Measurements from ENCODE around the gene CCDC91.

CCDC91 gene

GRCh38 chr12:28506271-28506670, 316.0 kb downstream of the CCDC91 start:
- DNase-seq (ENCODE audit: low read depth), result no peak
- no peak overlapping the region for H3K4me3 ChIP-seq (replicated peaks; ENCODE audit: low read depth, low read length)
- TF ChIP-seq CTCF (IDR thresholded peaks at IDR 0.05; ENCODE audit: low read length, missing control alignments), result no peak

- DNase-seq (ENCODE audit: low read depth), result peak; percentile 53
- no peak for TF ChIP-seq CTCF (IDR thresholded peaks at IDR 0.05; ENCODE audit: low read length, missing control alignments)
- no peak overlapping the region for H3K4me3 ChIP-seq (replicated peaks; ENCODE audit: low read depth, low read length)
Observed at GRCh38 chr12:28507033-28507432, 316.8 kb downstream of the CCDC91 start.

- no peak for DNase-seq (ENCODE audit: low read depth)
- TF ChIP-seq CTCF (IDR thresholded peaks at IDR 0.05; ENCODE audit: low read length, missing control alignments), result no peak
- no peak overlapping the region for H3K4me3 ChIP-seq (replicated peaks; ENCODE audit: low read depth, low read length)
Observed at GRCh38 chr12:28507867-28508266, 317.6 kb downstream of the CCDC91 start.

- no peak for DNase-seq (ENCODE audit: low read depth)
- no peak for TF ChIP-seq CTCF (IDR thresholded peaks at IDR 0.05; ENCODE audit: low read length, missing control alignments)
- no peak overlapping the region for H3K4me3 ChIP-seq (replicated peaks; ENCODE audit: low read depth, low read length)
Observed at GRCh38 chr12:28512406-28512805, 322.1 kb downstream of the CCDC91 start.

- no peak for DNase-seq (ENCODE audit: low read depth)
- no peak overlapping the region for H3K4me3 ChIP-seq (replicated peaks; ENCODE audit: low read depth, low read length)
- no peak for TF ChIP-seq CTCF (IDR thresholded peaks at IDR 0.05; ENCODE audit: low read length, missing control alignments)
Observed at GRCh38 chr12:28512876-28513275, 322.6 kb downstream of the CCDC91 start.

GRCh38 chr12:28513983-28514382, 323.7 kb downstream of the CCDC91 start:
- H3K4me3 ChIP-seq (replicated peaks; ENCODE audit: low read depth, low read length), result no peak overlapping the region
- no peak for DNase-seq (ENCODE audit: low read depth)
- no peak for TF ChIP-seq CTCF (IDR thresholded peaks at IDR 0.05; ENCODE audit: low read length, missing control alignments)

- no peak overlapping the region for H3K4me3 ChIP-seq (replicated peaks; ENCODE audit: low read depth, low read length)
- TF ChIP-seq CTCF (IDR thresholded peaks at IDR 0.05; ENCODE audit: low read length, missing control alignments), result no peak
- DNase-seq (ENCODE audit: low read depth), result no peak
Observed at GRCh38 chr12:28517101-28517500, 326.8 kb downstream of the CCDC91 start.
